HepG2 (cell line): Measurements from ENCODE around the gene PSMB11. TPM values are rescaled to one million over a fixed set of nuclear protein-coding genes. Genes with fewer than 3 reads are reported as not detected.

Experiments
- AGO1 ChIP-seq: fragments of 200-400 bp; formaldehyde crosslinking; IDR thresholded peaks from 2 replicates; pipeline ENCODE4 v1.6.1; 2017; ENCODE audit warnings: mild to moderate bottlenecking, low read depth, low read length, moderate library complexity; ENCODE audit not compliant: poor library complexity, severe bottlenecking
- BORCS8-MEF2B ChIP-seq: sonication (generic); formaldehyde crosslinking; IDR thresholded peaks from 2 replicates; pipeline ENCODE4 v1.8.0; 2022; ENCODE audit warnings: mild to moderate bottlenecking, missing genetic modification reagents
- CBFB ChIP-seq: sonication (generic); formaldehyde crosslinking; IDR thresholded peaks from 2 replicates; pipeline ENCODE4 v1.4.0; 2020; ENCODE audit warnings: missing genetic modification reagents
- GABPB1 ChIP-seq: IDR thresholded peaks from 2 replicates; pipeline ENCODE4 v1.6.1; 2016; ENCODE audit warnings: mild to moderate bottlenecking, missing genetic modification reagents, moderate library complexity, missing compliant biosample characterization
- HNRNPUL1 ChIP-seq: fragments of 200-400 bp; formaldehyde crosslinking; IDR thresholded peaks from 2 replicates; pipeline ENCODE4 v1.6.1; 2017; ENCODE audit warnings: low read depth, mild to moderate bottlenecking, low read length, moderate library complexity
- KLF11 ChIP-seq: IDR thresholded peaks from 2 replicates; pipeline ENCODE4 v1.6.1; 2016; ENCODE audit warnings: missing compliant biosample characterization
- RFX3 ChIP-seq: IDR thresholded peaks from 2 replicates; pipeline ENCODE4 v1.6.1; 2016; ENCODE audit warnings: missing biosample characterization, missing genetic modification reagents
- RFXANK ChIP-seq: IDR thresholded peaks from 2 replicates; pipeline ENCODE4 v1.6.1; 2016
- ZNF12 ChIP-seq: sonication (generic); formaldehyde crosslinking; IDR thresholded peaks from 2 replicates; pipeline ENCODE4 v1.5.0; 2020; ENCODE audit warnings: missing genetic modification reagents
- ZNF382 ChIP-seq: sonication (generic); formaldehyde crosslinking; IDR thresholded peaks from 2 replicates; pipeline ENCODE4 v1.5.0; 2020; ENCODE audit warnings: missing genetic modification reagents, mild to moderate bottlenecking, borderline replicate concordance
- ZNF543 ChIP-seq: sonication (generic); formaldehyde crosslinking; IDR thresholded peaks from 2 replicates; pipeline ENCODE4 v1.4.0; 2020; ENCODE audit warnings: mild to moderate bottlenecking, missing genetic modification reagents
- ZNF768 ChIP-seq: sonication (generic); formaldehyde crosslinking; IDR thresholded peaks from 2 replicates; pipeline ENCODE4 v1.4.0; 2020; ENCODE audit warnings: missing genetic modification reagents
- ZNF776 ChIP-seq: sonication (generic); formaldehyde crosslinking; IDR thresholded peaks from 2 replicates; pipeline ENCODE4 v1.4.0; 2020; ENCODE audit warnings: mild to moderate bottlenecking, missing genetic modification reagents
- ZNF891 ChIP-seq: sonication (generic); formaldehyde crosslinking; IDR thresholded peaks from 2 replicates; pipeline ENCODE4 v1.5.0; 2020; ENCODE audit warnings: mild to moderate bottlenecking, missing genetic modification reagents
- polyA plus RNA-seq, 8 experiments: library from polyadenylated mRNA; depleted of rRNA in 3 of 8; stranded (reverse) in 7 of 8; unstranded in 1 of 8; fragments of >200 nt; fragmentation: Illumina TruSeq in 4 of 8; extraction: Trizol in 4 of 8; gene quantifications; 2 replicates each; pipeline versions ENCODE4 v1.2.1 to v1.2.3, GENCODE V29; 2011 to 2016; ENCODE audit warnings: low read depth in 4 of 8, missing spikeins in 1 of 8, mixed read lengths in 1 of 8; ENCODE audit not compliant: insufficient read depth in 1 of 8
- total RNA-seq, 5 experiments: library from RNA; depleted of rRNA; stranded (reverse); fragments of >200 nt; fragmentation: Illumina TruSeq; extraction: Trizol; gene quantifications; 2 replicates each; pipeline ENCODE4 v1.2.3, GENCODE V29; 2016; ENCODE audit warnings: low read depth in 1 of 5
- TF ChIP-seq, protein P1 (sequence below): sonication (generic); formaldehyde crosslinking; IDR thresholded peaks from 2 replicates; pipeline ENCODE4 v1.4.0; 2020; ENCODE audit warnings: mild to moderate bottlenecking, missing genetic modification reagents
- TF ChIP-seq, protein P2 (sequence below): sonication (generic); formaldehyde crosslinking; IDR thresholded peaks from 2 replicates; pipeline ENCODE4 v1.4.0; 2020; ENCODE audit warnings: low read depth, mild to moderate bottlenecking, missing genetic modification reagents
- TF ChIP-seq, protein P3 (sequence below): sonication (generic); formaldehyde crosslinking; IDR thresholded peaks from 2 replicates; pipeline ENCODE4 v1.8.0; 2022; ENCODE audit warnings: missing genetic modification reagents, low read depth, mild to moderate bottlenecking, borderline replicate concordance
- TF ChIP-seq, protein P4 (sequence below): sonication (generic); formaldehyde crosslinking; IDR thresholded peaks from 2 replicates; pipeline ENCODE4 v1.5.0; 2020; ENCODE audit warnings: mild to moderate bottlenecking, missing genetic modification reagents, borderline replicate concordance
- TF ChIP-seq, protein P5 (sequence below): fragments of 450-650 bp; IDR thresholded peaks from 2 replicates; pipeline ENCODE4 v1.6.1; 2016

PSMB11 gene
- total and polyA plus RNA-seq, 2 of the 13 experiments (the other 11 are each of a cell fraction or from before 2014, with no cell fraction given) = not detected

DNA sequence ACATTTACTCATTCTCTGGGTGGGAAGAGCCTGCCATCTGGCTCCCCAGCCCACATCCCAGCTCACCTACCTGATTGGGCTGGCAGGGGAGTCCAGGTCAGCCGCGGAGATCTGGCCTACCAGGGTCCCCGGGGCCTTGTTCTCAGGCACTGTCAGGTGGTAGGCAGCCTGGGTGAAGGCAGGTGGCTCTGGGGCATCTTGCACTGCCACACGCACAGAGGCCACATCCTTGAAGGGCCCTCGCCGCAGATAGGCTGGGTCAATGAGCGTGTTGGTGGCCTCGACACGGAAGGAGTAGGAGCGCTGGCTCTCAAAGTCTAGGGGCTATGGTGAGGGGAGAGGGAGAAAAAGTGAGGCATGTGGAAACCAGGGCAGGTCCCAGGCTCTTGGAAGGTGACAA lies 11.4 kb downstream of the PSMB11 start (continued):
- TF ChIP-seq, protein P1, sequence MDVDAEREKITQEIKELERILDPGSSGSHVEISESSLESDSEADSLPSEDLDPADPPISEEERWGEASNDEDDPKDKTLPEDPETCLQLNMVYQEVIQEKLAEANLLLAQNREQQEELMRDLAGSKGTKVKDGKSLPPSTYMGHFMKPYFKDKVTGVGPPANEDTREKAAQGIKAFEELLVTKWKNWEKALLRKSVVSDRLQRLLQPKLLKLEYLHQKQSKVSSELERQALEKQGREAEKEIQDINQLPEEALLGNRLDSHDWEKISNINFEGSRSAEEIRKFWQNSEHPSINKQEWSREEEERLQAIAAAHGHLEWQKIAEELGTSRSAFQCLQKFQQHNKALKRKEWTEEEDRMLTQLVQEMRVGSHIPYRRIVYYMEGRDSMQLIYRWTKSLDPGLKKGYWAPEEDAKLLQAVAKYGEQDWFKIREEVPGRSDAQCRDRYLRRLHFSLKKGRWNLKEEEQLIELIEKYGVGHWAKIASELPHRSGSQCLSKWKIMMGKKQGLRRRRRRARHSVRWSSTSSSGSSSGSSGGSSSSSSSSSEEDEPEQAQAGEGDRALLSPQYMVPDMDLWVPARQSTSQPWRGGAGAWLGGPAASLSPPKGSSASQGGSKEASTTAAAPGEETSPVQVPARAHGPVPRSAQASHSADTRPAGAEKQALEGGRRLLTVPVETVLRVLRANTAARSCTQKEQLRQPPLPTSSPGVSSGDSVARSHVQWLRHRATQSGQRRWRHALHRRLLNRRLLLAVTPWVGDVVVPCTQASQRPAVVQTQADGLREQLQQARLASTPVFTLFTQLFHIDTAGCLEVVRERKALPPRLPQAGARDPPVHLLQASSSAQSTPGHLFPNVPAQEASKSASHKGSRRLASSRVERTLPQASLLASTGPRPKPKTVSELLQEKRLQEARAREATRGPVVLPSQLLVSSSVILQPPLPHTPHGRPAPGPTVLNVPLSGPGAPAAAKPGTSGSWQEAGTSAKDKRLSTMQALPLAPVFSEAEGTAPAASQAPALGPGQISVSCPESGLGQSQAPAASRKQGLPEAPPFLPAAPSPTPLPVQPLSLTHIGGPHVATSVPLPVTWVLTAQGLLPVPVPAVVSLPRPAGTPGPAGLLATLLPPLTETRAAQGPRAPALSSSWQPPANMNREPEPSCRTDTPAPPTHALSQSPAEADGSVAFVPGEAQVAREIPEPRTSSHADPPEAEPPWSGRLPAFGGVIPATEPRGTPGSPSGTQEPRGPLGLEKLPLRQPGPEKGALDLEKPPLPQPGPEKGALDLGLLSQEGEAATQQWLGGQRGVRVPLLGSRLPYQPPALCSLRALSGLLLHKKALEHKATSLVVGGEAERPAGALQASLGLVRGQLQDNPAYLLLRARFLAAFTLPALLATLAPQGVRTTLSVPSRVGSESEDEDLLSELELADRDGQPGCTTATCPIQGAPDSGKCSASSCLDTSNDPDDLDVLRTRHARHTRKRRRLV (CRISPR knock-in tag) = no peak
- TF ChIP-seq, protein P2, sequence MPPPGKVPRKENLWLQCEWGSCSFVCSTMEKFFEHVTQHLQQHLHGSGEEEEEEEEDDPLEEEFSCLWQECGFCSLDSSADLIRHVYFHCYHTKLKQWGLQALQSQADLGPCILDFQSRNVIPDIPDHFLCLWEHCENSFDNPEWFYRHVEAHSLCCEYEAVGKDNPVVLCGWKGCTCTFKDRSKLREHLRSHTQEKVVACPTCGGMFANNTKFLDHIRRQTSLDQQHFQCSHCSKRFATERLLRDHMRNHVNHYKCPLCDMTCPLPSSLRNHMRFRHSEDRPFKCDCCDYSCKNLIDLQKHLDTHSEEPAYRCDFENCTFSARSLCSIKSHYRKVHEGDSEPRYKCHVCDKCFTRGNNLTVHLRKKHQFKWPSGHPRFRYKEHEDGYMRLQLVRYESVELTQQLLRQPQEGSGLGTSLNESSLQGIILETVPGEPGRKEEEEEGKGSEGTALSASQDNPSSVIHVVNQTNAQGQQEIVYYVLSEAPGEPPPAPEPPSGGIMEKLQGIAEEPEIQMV (CRISPR knock-in tag) = no peak
- no peak for TF ChIP-seq CBFB (CRISPR knock-in tag)
- TF ChIP-seq, protein P3, sequence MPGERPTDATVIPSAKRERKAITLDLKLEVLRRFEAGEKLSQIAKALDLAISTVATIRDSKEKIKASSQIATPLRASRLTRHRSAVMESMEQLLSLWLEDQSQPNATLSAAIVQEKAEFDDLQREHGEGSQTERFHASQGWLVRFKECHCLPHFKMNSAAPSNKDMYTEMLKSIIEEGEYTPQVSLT (CRISPR knock-in tag) = no peak
- no peak for TF ChIP-seq KLF11 (CRISPR knock-in tag)
- TF ChIP-seq RFX3 (CRISPR knock-in tag) = no peak
- no peak for TF ChIP-seq ZNF382 (CRISPR knock-in tag)
- 0 out of 2 replicates have a peak, but pooled peaks have one; percentile 18 for TF ChIP-seq GABPB1 (CRISPR knock-in tag)
- no peak for TF ChIP-seq HNRNPUL1
- TF ChIP-seq, protein P4, sequence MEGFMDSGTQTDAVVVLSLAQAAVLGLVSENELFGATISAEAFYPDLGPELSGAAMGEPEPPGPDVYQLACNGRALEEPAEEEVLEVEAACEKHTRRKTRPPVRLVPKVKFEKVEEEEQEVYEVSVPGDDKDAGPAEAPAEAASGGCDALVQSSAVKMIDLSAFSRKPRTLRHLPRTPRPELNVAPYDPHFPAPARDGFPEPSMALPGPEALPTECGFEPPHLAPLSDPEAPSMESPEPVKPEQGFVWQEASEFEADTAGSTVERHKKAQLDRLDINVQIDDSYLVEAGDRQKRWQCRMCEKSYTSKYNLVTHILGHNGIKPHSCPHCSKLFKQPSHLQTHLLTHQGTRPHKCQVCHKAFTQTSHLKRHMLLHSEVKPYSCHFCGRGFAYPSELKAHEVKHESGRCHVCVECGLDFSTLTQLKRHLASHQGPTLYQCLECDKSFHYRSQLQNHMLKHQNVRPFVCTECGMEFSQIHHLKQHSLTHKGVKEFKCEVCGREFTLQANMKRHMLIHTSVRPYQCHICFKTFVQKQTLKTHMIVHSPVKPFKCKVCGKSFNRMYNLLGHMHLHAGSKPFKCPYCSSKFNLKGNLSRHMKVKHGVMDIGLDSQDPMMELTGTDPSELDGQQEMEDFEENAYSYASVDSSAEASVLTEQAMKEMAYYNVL (CRISPR knock-in tag) = no peak
- TF ChIP-seq, protein P5, sequence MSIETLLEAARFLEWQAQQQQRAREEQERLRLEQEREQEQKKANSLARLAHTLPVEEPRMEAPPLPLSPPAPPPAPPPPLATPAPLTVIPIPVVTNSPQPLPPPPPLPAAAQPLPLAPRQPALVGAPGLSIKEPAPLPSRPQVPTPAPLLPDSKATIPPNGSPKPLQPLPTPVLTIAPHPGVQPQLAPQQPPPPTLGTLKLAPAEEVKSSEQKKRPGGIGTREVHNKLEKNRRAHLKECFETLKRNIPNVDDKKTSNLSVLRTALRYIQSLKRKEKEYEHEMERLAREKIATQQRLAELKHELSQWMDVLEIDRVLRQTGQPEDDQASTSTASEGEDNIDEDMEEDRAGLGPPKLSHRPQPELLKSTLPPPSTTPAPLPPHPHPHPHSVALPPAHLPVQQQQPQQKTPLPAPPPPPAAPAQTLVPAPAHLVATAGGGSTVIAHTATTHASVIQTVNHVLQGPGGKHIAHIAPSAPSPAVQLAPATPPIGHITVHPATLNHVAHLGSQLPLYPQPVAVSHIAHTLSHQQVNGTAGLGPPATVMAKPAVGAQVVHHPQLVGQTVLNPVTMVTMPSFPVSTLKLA = no peak
- TF ChIP-seq RFXANK (CRISPR knock-in tag) = no peak
- TF ChIP-seq ZNF543 (CRISPR knock-in tag) = no peak
- 0 out of 2 replicates have a peak, but pooled peaks have one; percentile 23 for TF ChIP-seq BORCS8-MEF2B (CRISPR knock-in tag)
- no peak for TF ChIP-seq AGO1
- no peak for TF ChIP-seq ZNF12
- TF ChIP-seq ZNF768 (CRISPR knock-in tag) = 0 out of 2 replicates have a peak, but pooled peaks have one; percentile 44
- no peak for TF ChIP-seq ZNF776 (CRISPR knock-in tag)
- no peak for TF ChIP-seq ZNF891 (CRISPR knock-in tag)
